A549 treated with AZD9567 at 1 μM for 4 hours (cell line): ENCODE results near the gene THBS1. TPM values are rescaled to one million over a fixed set of nuclear protein-coding genes. Genes with fewer than 3 reads are reported as not detected.

Experiments used
- total RNA-seq: library from RNA; stranded (reverse); fragments of 200-300 nt; extraction: Qiagen RNA extraction; gene quantifications from 5 replicates; pipeline ENCODE4 v1.2.3, GENCODE V29; 2022; ENCODE audit not compliant: insufficient read depth

THBS1 gene
- 33.4 to 55.4 TPM (median 43.8 TPM) in 5 replicates for total RNA-seq

GRCh38 chr15:39580485-39581241 lies at the start of gene THBS1:
TSS of gene THBS1 (plus strand) at chr15:39581079. CDS start at chr15:39581858, 779 bp downstream.

Other genes with a start within 250 kb of the THBS1 start
- gene FSIP1, start 201.8 kb downstream of the THBS1 start, total RNA-seq = 0.38 to 0.93 TPM (median 0.57 TPM) in 5 replicates